ENCODE results near the gene KRTAP1-1. TPM values are rescaled to one million over a fixed set of nuclear protein-coding genes. Genes with fewer than 3 reads are reported as not detected.

Gene KRTAP1-1
- total and polyA plus RNA-seq, 2 of the 8 experiments (the other 6 are each of a cell fraction or from before 2014, with no cell fraction given) = not detected

- Histone ChIP-seq H2BK12ac (ENCODE audit: low read depth, low read length) (no peak overlapping the region), H3K4me3 (ENCODE audit: extremely low read depth in 1 of 4, insufficient read depth in 2 of 4, low read depth in 3 of 4, low read length in 4 of 4) (no peak overlapping the region), H3K27ac (ENCODE audit: low read depth, low read length) (no peak overlapping the region), H2BK20ac (ENCODE audit: low read length) (no peak overlapping the region), H3K23me2 (ENCODE audit: low read depth, low read length) (no peaks in the 10 kb centered on the region), H3K4ac (replicated peaks; ENCODE audit: insufficient read length, low read depth, low read length) (no peak overlapping the region), H2AFZ (ENCODE audit: low read length) (no peak overlapping the region), H4K91ac (replicated peaks; ENCODE audit: insufficient read length, low read length) (no peak overlapping the region), H3K4me2 (ENCODE audit: insufficient read depth in 1 of 2, low read depth in 2 of 2, low read length in 2 of 2) (no peak overlapping the region), H3K9me3 (ENCODE audit: insufficient read depth in 2 of 2, low read depth in 1 of 2, low read length in 1 of 2) (no peaks in the 10 kb centered on the region), H3K4me1 (replicated peaks in 1 of 4; ENCODE audit: control insufficient read depth in 3 of 4, insufficient read depth in 4 of 4, low read length in 3 of 4) (peaks cover 0 to 2% (median 0%) of the 10 kb centered on the region in 4 experiments; a peak in 2 of 7 replicates), H4K5ac (ENCODE audit: insufficient read length, low read depth, low read length) (no peak overlapping the region), H3K79me1 (ENCODE audit: low read depth, low read length) (no peaks in the 10 kb centered on the region), H2BK120ac (replicated peaks; ENCODE audit: low read depth, low read length) (no peak overlapping the region), H3K56ac (replicated peaks; ENCODE audit: insufficient read length, low read depth, low read length) (no peak overlapping the region), H3K36me3 (ENCODE audit: control insufficient read depth in 2 of 4, insufficient read depth in 4 of 4, low read length in 3 of 4) (no peaks in the 10 kb centered on the region), H4K20me1 (replicated peaks in 1 of 2; ENCODE audit: control insufficient read depth in 1 of 2, insufficient read depth in 2 of 2, low read length in 2 of 2) (no peaks in the 10 kb centered on the region), H3K27me3 (replicated peaks in 1 of 4; ENCODE audit: control insufficient read depth in 3 of 4, extremely low read depth in 1 of 4, insufficient read depth in 3 of 4, low read length in 3 of 4) (no peaks in the 10 kb centered on the region), H4K8ac (ENCODE audit: extremely low read depth, insufficient read depth, low read length) (no peak overlapping the region), H3K23ac (ENCODE audit: insufficient read length) (no peak overlapping the region), H3K14ac (ENCODE audit: insufficient read length) (no peak overlapping the region), H2BK5ac (ENCODE audit: low read depth, low read length) (no peak overlapping the region), H3K79me2 (ENCODE audit: control insufficient read depth in 1 of 2, insufficient read depth in 2 of 2, low read length in 2 of 2) (no peaks in the 10 kb centered on the region), H3K18ac (ENCODE audit: extremely low read depth, low read length) (no peak overlapping the region), H3K9ac (replicated peaks in 1 of 4; ENCODE audit: extremely low read depth in 1 of 4, low read depth in 3 of 4, low read length in 3 of 4) (no peak overlapping the region), H2AK5ac (ENCODE audit: low read depth, low read length) (no peak overlapping the region), H2BK15ac (ENCODE audit: low read length) (no peak overlapping the region)
- no peak for TF ChIP-seq YY1 (IDR thresholded peaks at IDR 0.05; ENCODE audit: low read depth, low read length)
- TF ChIP-seq HDAC6 (IDR thresholded peaks at IDR 0.05; ENCODE audit: low read depth, low read length) = no peak
- TF ChIP-seq SRF (IDR thresholded peaks at IDR 0.05; ENCODE audit: low read depth, low read length) = no peak
- TF ChIP-seq RXRA (IDR thresholded peaks at IDR 0.05; ENCODE audit: insufficient read depth, low read depth, low read length) = no peak
- no peak for TF ChIP-seq EZH2 (IDR thresholded peaks at IDR 0.05; ENCODE audit: low read depth, low read length, severe bottlenecking)
- ChIA-PET CTCF (ENCODE audit: partially characterized antibody) (interaction anchor here (0.5 kb wide), 1 partner anchor 29 kb away, joined by 3 read pairs; no protein-coding TSS in a partner anchor), POLR2A (ENCODE audit: partially characterized antibody) (interaction anchor here (0.6 kb wide), 1 partner anchor 11 kb away, joined by 4 read pairs; no protein-coding TSS in a partner anchor)
- DNase-seq (ENCODE audit: low read depth in 1 of 2, low spot score in 2 of 2) (no peak), FAIRE-seq (no peak)
- WGBS, 2 experiments (ENCODE audit: extremely low coverage in 1 of 2, insufficient coverage in 1 of 2, insufficient read length in 1 of 2, insufficient replicate concordance in 2 of 2, low coverage in 1 of 2, low lambda C conversion rate in 2 of 2, missing lambda C conversion rate in 1 of 2) = 93% methylated on average over 3 of the region's 3 CpGs; no CpG with 5 or more reads in 1 of the 2 experiments
Observed at GRCh38 chr17:40992666-40993065, 48.6 kb downstream of the KRTAP1-1 start.

Data from H1 (cell line).